GM21529 (cell line): ENCODE results near the gene ZRANB1.
"Not testable (repeated sequence)": the region's sequence is repeated elsewhere in the genome, so short reads cannot be mapped to it uniquely, and the experiment has no call there.

Experiments
- ATAC-seq: cut with Tn5 transposase; IDR thresholded peaks from one replicate; pipeline ENCODE4 v1.9.1; 2021; ENCODE audit not compliant: unreplicated experiment

ZRANB1 gene

GRCh38 chr10:124941823-124942222, at the start of gene ZRANB1:
Gene ZRANB1, plus strand, starts transcription at chr10:124942123. Its CDS starts 371 bp downstream, at chr10:124942494.
- ATAC-seq = no peak

- no peak for ATAC-seq
Observed at GRCh38 chr10:124892905-124893304, 49.0 kb upstream of the ZRANB1 start.

- ATAC-seq = no peak
Observed at GRCh38 chr10:124894569-124895215, 47.2 kb upstream of the ZRANB1 start.

- no peak for ATAC-seq
Observed at GRCh38 chr10:124896751-124897150, 45.2 kb upstream of the ZRANB1 start.

- no peak for ATAC-seq
Observed at GRCh38 chr10:124898471-124898870, 43.5 kb upstream of the ZRANB1 start.

GRCh38 chr10:124899151-124899550, 42.8 kb upstream of the ZRANB1 start:
- no peak for ATAC-seq

GRCh38 chr10:124902462-124902861, 39.5 kb upstream of the ZRANB1 start:
- ATAC-seq = no peak

- ATAC-seq = no peak
Observed at GRCh38 chr10:124903111-124903510, 38.8 kb upstream of the ZRANB1 start.

GRCh38 chr10:124904796-124905195, 37.1 kb upstream of the ZRANB1 start:
- no peak for ATAC-seq

GRCh38 chr10:124906551-124907001, 35.3 kb upstream of the ZRANB1 start:
- ATAC-seq = no peak

GRCh38 chr10:124909563-124909962, 32.4 kb upstream of the ZRANB1 start:
- ATAC-seq = no peak

- ATAC-seq = no peak
Observed at GRCh38 chr10:124911124-124912067, 30.5 kb upstream of the ZRANB1 start.

GRCh38 chr10:124912101-124912886, 29.6 kb upstream of the ZRANB1 start:
- no peak for ATAC-seq

- ATAC-seq = no peak
Observed at GRCh38 chr10:124913167-124913566, 28.8 kb upstream of the ZRANB1 start.

GRCh38 chr10:124914398-124914797, 27.5 kb upstream of the ZRANB1 start:
- not testable (repeated sequence) for ATAC-seq

GRCh38 chr10:124916098-124916584, 25.8 kb upstream of the ZRANB1 start:
- peak; percentile 2 for ATAC-seq

- ATAC-seq = peak; percentile 95
Observed at GRCh38 chr10:124916585-124917427, 25.1 kb upstream of the ZRANB1 start.

GRCh38 chr10:124917428-124918190, 24.3 kb upstream of the ZRANB1 start:
- peak; percentile 4 for ATAC-seq

GRCh38 chr10:124918191-124918830, 23.6 kb upstream of the ZRANB1 start:
- ATAC-seq = no peak
